GM21737 (cell line): ENCODE results near the gene FKBP8.

Experiments used
- ATAC-seq: cut with Tn5 transposase; IDR thresholded peaks from one replicate; pipeline ENCODE4 v1.9.1; 2021; ENCODE audit warnings: mild to moderate bottlenecking, moderate library complexity; ENCODE audit not compliant: unreplicated experiment

Gene FKBP8

GRCh38 chr19:18487576-18488402 lies 55.6 kb downstream of the FKBP8 start:
- ATAC-seq = no peak

- ATAC-seq = no peak
These were observed 56.6 kb downstream of the FKBP8 start for GRCh38 chr19:18486746-18487145.

GRCh38 chr19:18484992-18485391 lies 58.4 kb downstream of the FKBP8 start:
- no peak for ATAC-seq

- no peak for ATAC-seq
These were observed 60.1 kb downstream of the FKBP8 start for GRCh38 chr19:18483119-18483890.
